A673 (cell line): ENCODE results near the gene SHISA4. TPM values are rescaled to one million over a fixed set of nuclear protein-coding genes. Genes with fewer than 3 reads are reported as not detected.

Experiments
- BruUV-seq: library from RNA; stranded (reverse); fragments of 400-500 nt; replicated peaks from 2 replicates; lab custom pipeline; 2021; lab: Mats Ljungman, UMichigan
- CTCF ChIA-PET: fragments of 300-600 bp; sonication (Branson Sonifier 250); formaldehyde crosslinking; loops from one replicate; lab custom pipeline; 2022; ENCODE audit warnings: antibody characterized with exemption; lab: Charles Lee
- POLR2A ChIA-PET: fragments of 300-600 bp; sonication (Branson Sonifier 250); formaldehyde crosslinking; loops from one replicate; lab custom pipeline; 2022; ENCODE audit warnings: antibody characterized with exemption; ENCODE audit not compliant: low non-redundant PET; lab: Charles Lee
- DNase-seq: peaks from one replicate; pipeline ENCODE4 v3.0.0-alpha.2; 2015; ENCODE audit warnings: low spot score
- H3K27ac ChIP-seq: fragments of 200-600 bp; sonication (generic); 2 replicates; pipeline ENCODE4 v1.5.1; 2016; ENCODE audit warnings: mixed run types, low read depth, mild to moderate bottlenecking, mixed read lengths, antibody characterized with exemption, low read length; ENCODE audit not compliant: poor library complexity, severe bottlenecking
- H3K27me3 ChIP-seq: fragments of 200-600 bp; sonication (generic); replicated peaks from 2 replicates; pipeline ENCODE4 v1.6.1; 2017; ENCODE audit warnings: mixed run types, low read depth, mild to moderate bottlenecking, mixed read lengths, antibody characterized with exemption, low read length; ENCODE audit not compliant: insufficient read depth, poor library complexity
- H3K36me3 ChIP-seq: fragments of 200-600 bp; sonication (generic); 2 replicates; pipeline ENCODE4 v1.6.1; 2016; ENCODE audit warnings: mixed run types, mild to moderate bottlenecking, mixed read lengths, antibody characterized with exemption, low read length; ENCODE audit not compliant: insufficient read depth, poor library complexity, severe bottlenecking
- H3K4me1 ChIP-seq: fragments of 200-600 bp; sonication (generic); 2 replicates; pipeline ENCODE4 v1.6.1; 2017; ENCODE audit warnings: mixed run types, mild to moderate bottlenecking, mixed read lengths, antibody characterized with exemption, low read length; ENCODE audit not compliant: insufficient read depth, poor library complexity, severe bottlenecking
- H3K4me3 ChIP-seq: fragments of 200-600 bp; sonication (generic); 2 replicates; pipeline ENCODE4 v1.5.1; 2016; ENCODE audit warnings: low read depth, mixed run types, mild to moderate bottlenecking, mixed read lengths, low read length; ENCODE audit not compliant: poor library complexity, severe bottlenecking
- H3K9me3 ChIP-seq: fragments of 200-600 bp; sonication (generic); 2 replicates; pipeline ENCODE4 v1.6.1; 2016; ENCODE audit warnings: mixed run types, low read depth, mild to moderate bottlenecking, mixed read lengths, antibody characterized with exemption, low read length; ENCODE audit not compliant: poor library complexity, severe bottlenecking
- CTCF ChIP-seq: fragments of 300-800, 200-600 bp; sonication (generic); conservative IDR thresholded peaks from 2 replicates; pipeline ENCODE4 v1.5.1; 2017; ENCODE audit warnings: low read depth, mild to moderate bottlenecking, antibody characterized with exemption, low read length, moderate library complexity, mixed read lengths
- EZH2 ChIP-seq: fragments of 200-600 bp; sonication (generic); IDR thresholded peaks from 2 replicates; pipeline ENCODE4 v1.6.1; 2017; ENCODE audit warnings: borderline replicate concordance, low read depth, mild to moderate bottlenecking, mixed read lengths, antibody characterized with exemption, low read length; ENCODE audit not compliant: poor library complexity, severe bottlenecking
- intact Hi-C: fragments of 100-400 bp; cut with micrococcal nuclease; formaldehyde crosslinking; loops from one replicate; pipeline ENCODE4 v1.10.0; 2022; ENCODE audit not compliant: unreplicated experiment
- total RNA-seq: library from RNA; stranded (reverse); gene quantifications from 2 replicates; pipeline ENCODE4 v1.2.3, GENCODE V29; 2021

Gene SHISA4
- total RNA-seq, 1 experiment from 2014 or later = 1.2 TPM

- ChIA-PET CTCF (no interaction called here), POLR2A (no interaction called here)
- DNase-seq = no peak
- intact Hi-C loops = no loop called here
- H3K4me3 ChIP-seq = peak overlapping the region; percentile 56
- H3K27ac ChIP-seq = no peak overlapping the region
- TF ChIP-seq CTCF (no peak), EZH2 (no peak)
- no peaks in the 10 kb centered on the region for H3K9me3 ChIP-seq
- BruUV-seq = no TSS peak
- no peaks in the 10 kb centered on the region for H3K27me3 ChIP-seq
- no peaks in the 10 kb centered on the region for H3K36me3 ChIP-seq
- H3K4me1 ChIP-seq = no peaks in the 10 kb centered on the region
Measured at GRCh38 chr1:201889090-201889968, 631 bp downstream of the SHISA4 start.

GRCh38 chr1:201890223-201890622 is 1.5 kb downstream of the SHISA4 start:
- ChIA-PET CTCF (no interaction called here), POLR2A (no interaction called here)
- BruUV-seq = no TSS peak
- no peaks in the 10 kb centered on the region for H3K4me1 ChIP-seq
- H3K36me3 ChIP-seq = no peaks in the 10 kb centered on the region
- H3K4me3 ChIP-seq = no peak overlapping the region
- intact Hi-C loops = loop anchor here (10.0 kb wide), 1 partner anchor 245 kb away; no protein-coding TSS in a partner anchor
- no peak for DNase-seq
- no peaks in the 10 kb centered on the region for H3K27me3 ChIP-seq
- no peak overlapping the region for H3K27ac ChIP-seq
- H3K9me3 ChIP-seq = no peaks in the 10 kb centered on the region
- TF ChIP-seq CTCF (no peak), EZH2 (no peak)

GRCh38 chr1:201890806-201891450 is 2.2 kb downstream of the SHISA4 start:
- no peak for DNase-seq
- Histone ChIP-seq H3K9me3 (no peaks in the 10 kb centered on the region), H3K4me1 (no peaks in the 10 kb centered on the region), H3K36me3 (no peaks in the 10 kb centered on the region), H3K27ac (no peak overlapping the region), H3K27me3 (no peaks in the 10 kb centered on the region), H3K4me3 (no peak overlapping the region)
- CTCF ChIA-PET = no interaction called here
- BruUV-seq = no TSS peak
- intact Hi-C loops = loop anchor here (10.0 kb wide), 1 partner anchor 244 kb away; no protein-coding TSS in a partner anchor
- no peak for TF ChIP-seq EZH2
- TF ChIP-seq CTCF = no peak
- POLR2A ChIA-PET = no interaction called here
